Measurements from ENCODE around the gene DOK7. TPM values are rescaled to one million over a fixed set of nuclear protein-coding genes. Genes with fewer than 3 reads are reported as not detected.

Gene DOK7
- total and polyA plus RNA-seq, 4 experiments from 2014 or later, result 0.10 TPM; not detected in 3

- intact Hi-C loops (cut with micrococcal nuclease), result no loop called here
- H3K27ac ChIP-seq (ENCODE audit: low read depth, low read length), result no peak overlapping the region
- H3K4me1 Mint-ChIP-seq, result peaks cover 25 to 65% (median 36%) of the 10 kb centered on the region in 4 donors
Observed at GRCh38 chr4:3530051-3530450, 66.9 kb downstream of the DOK7 start.

GRCh38 chr4:3530663-3531254 is 67.7 kb downstream of the DOK7 start:
- CTCF ChIA-PET (ENCODE audit: partially characterized antibody), result no interaction called here
- no peaks in the 10 kb centered on the region for H3K9me3 ChIP-seq (ENCODE audit: control insufficient read depth in 1 of 2, low read length in 2 of 2)
- intact Hi-C loops (cut with micrococcal nuclease), result no loop called here
- POLR2A ChIA-PET (ENCODE audit: partially characterized antibody), result no interaction called here
- Mint-ChIP-seq H3K4me1 (peaks cover 22 to 65% (median 36%) of the 10 kb centered on the region in 4 donors), H3K9me3 (peaks cover 0 to 7% (median 3%) of the 10 kb centered on the region in 8 donors), H3K4me3 (peak overlapping the region; percentile 85 to 100 (median 98)), H3K27ac (peak overlapping the region in 2 of 7 donors; percentile 42 to 84), H3K27me3 (peaks cover 4 to 6% of the 10 kb centered on the region in 2 donors), H3K36me3 (peaks cover 0 to 26% of the 10 kb centered on the region in 2 donors)
- peak overlapping the region; percentile 81 to 91 for H3K4me3 ChIP-seq (ENCODE audit: low read length in 2 of 2)
- peaks cover 34% of the 10 kb centered on the region for H3K4me1 ChIP-seq (ENCODE audit: insufficient read depth, low read length)
- H3K36me3 ChIP-seq (ENCODE audit: insufficient read depth, low read length), result peaks cover 14% of the 10 kb centered on the region
- no peak overlapping the region for H3K27ac ChIP-seq (ENCODE audit: low read depth, low read length)
- DNase-seq, result no peak
- H3K27me3 ChIP-seq (ENCODE audit: insufficient read depth, low read length), result no peaks in the 10 kb centered on the region

More at GRCh38 chr4:3530051-3530450, 66.9 kb downstream of the DOK7 start:
- peaks cover 34% of the 10 kb centered on the region for H3K4me1 ChIP-seq (ENCODE audit: insufficient read depth, low read length)
- H3K27me3 Mint-ChIP-seq, result peaks cover 0 to under 1% of the 10 kb centered on the region in 2 donors
- peaks cover 0 to under 1% (median under 1%) of the 10 kb centered on the region in 8 donors for H3K9me3 Mint-ChIP-seq
- DNase-seq, result no peak
- peaks cover 14% of the 10 kb centered on the region for H3K36me3 ChIP-seq (ENCODE audit: insufficient read depth, low read length)
- peaks cover 4 to 27% of the 10 kb centered on the region in 2 donors for H3K36me3 Mint-ChIP-seq
- peak overlapping the region; percentile 45 to 98 (median 52) for H3K4me3 Mint-ChIP-seq
- no peak overlapping the region for H3K4me3 ChIP-seq (ENCODE audit: low read length in 2 of 2)
- peak overlapping the region in 2 of 7 donors; percentile 29 to 30 for H3K27ac Mint-ChIP-seq
- POLR2A ChIA-PET (ENCODE audit: partially characterized antibody), result no interaction called here
- CTCF ChIA-PET (ENCODE audit: partially characterized antibody), result no interaction called here
- H3K27me3 ChIP-seq (ENCODE audit: insufficient read depth, low read length), result no peaks in the 10 kb centered on the region
- H3K9me3 ChIP-seq (ENCODE audit: control insufficient read depth in 1 of 2, low read length in 2 of 2), result no peaks in the 10 kb centered on the region

DNA sequence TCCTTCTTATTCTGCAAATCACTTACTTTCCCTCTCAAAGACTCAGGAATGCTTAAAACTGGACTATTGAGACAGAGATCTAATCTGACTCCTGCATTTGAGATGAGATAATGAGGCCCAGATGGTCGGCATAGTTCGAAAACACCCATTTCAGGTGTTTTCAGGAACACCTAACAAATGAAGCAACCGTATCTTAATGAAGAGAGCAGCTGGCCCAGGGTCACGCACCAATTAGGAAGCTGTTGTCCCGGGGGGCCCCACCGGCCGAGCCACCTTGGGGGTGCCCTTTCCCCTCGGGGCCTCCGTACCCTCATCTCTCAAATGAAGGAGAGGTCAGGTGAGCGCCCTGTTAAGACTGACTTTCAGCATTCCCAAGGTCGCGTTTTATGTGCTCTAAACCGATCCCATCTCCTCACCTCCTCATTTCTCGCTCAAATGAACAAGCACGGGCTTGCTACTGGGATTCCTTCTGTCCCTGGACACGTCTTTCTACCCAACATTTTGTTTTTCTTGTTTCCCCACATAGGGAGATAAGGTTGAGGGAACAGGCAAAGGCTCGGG is 68.3 kb downstream of the DOK7 start:
- intact Hi-C loops (cut with micrococcal nuclease), result no loop called here
- CTCF ChIA-PET (ENCODE audit: partially characterized antibody), result no interaction called here

GRCh38 chr4:3531879-3532750 is 69.0 kb downstream of the DOK7 start, which contains the start of gene LRPAP1:
Gene LRPAP1 (minus strand): TSS chr4:3532422. CDS start chr4:3532412, 10 bp downstream.
- intact Hi-C loops (cut with micrococcal nuclease), result no loop called here
- peaks cover 34% of the 10 kb centered on the region for H3K4me1 ChIP-seq (ENCODE audit: insufficient read depth, low read length)
- H3K27me3 ChIP-seq (ENCODE audit: insufficient read depth, low read length), result no peaks in the 10 kb centered on the region
- H3K4me3 Mint-ChIP-seq, result peak within 1 kb of the TSS; percentile 98 to 100 (median 99)
- peak; percentile 75 to 83 (median 80) for DNase-seq
- H3K27ac ChIP-seq (ENCODE audit: low read depth, low read length), result peak within 1 kb of the TSS; percentile 71
- H3K9me3 Mint-ChIP-seq, result peaks cover 0 to 12% (median 4%) of the 10 kb centered on the region in 8 donors
- ChIA-PET CTCF (ENCODE audit: partially characterized antibody) (no interaction called here), POLR2A (ENCODE audit: partially characterized antibody) (no interaction called here)
- peaks cover 4 to 6% of the 10 kb centered on the region in 2 donors for H3K27me3 Mint-ChIP-seq
- H3K36me3 ChIP-seq (ENCODE audit: insufficient read depth, low read length), result peaks cover 14% of the 10 kb centered on the region
- H3K36me3 Mint-ChIP-seq, result peaks cover 0 to 20% of the 10 kb centered on the region in 2 donors
- H3K4me1 Mint-ChIP-seq, result peaks cover 20 to 59% (median 32%) of the 10 kb centered on the region in 4 donors
- H3K9me3 ChIP-seq (ENCODE audit: control insufficient read depth in 1 of 2, low read length in 2 of 2), result no peaks in the 10 kb centered on the region
- peak within 1 kb of the TSS; percentile 81 to 91 for H3K4me3 ChIP-seq (ENCODE audit: low read length in 2 of 2)
- H3K27ac Mint-ChIP-seq, result peak within 1 kb of the TSS; percentile 70 to 99 (median 97)

More for the DNA sequence above, 68.3 kb downstream of the DOK7 start:
- POLR2A ChIA-PET (ENCODE audit: partially characterized antibody), result no interaction called here
- no peaks in the 10 kb centered on the region for H3K9me3 ChIP-seq (ENCODE audit: control insufficient read depth in 1 of 2, low read length in 2 of 2)
- H3K4me1 Mint-ChIP-seq, result peaks cover 22 to 65% (median 36%) of the 10 kb centered on the region in 4 donors
- peaks cover 0 to 9% (median 4%) of the 10 kb centered on the region in 8 donors for H3K9me3 Mint-ChIP-seq
- peaks cover 0 to 25% of the 10 kb centered on the region in 2 donors for H3K36me3 Mint-ChIP-seq
- peak overlapping the region; percentile 85 to 100 (median 98) for H3K4me3 Mint-ChIP-seq
- DNase-seq, result no peak
- H3K27me3 ChIP-seq (ENCODE audit: insufficient read depth, low read length), result no peaks in the 10 kb centered on the region
- H3K4me3 ChIP-seq (ENCODE audit: low read length in 2 of 2), result peak overlapping the region; percentile 81 to 91
- peak overlapping the region in 5 of 7 donors; percentile 42 to 84 (median 52) for H3K27ac Mint-ChIP-seq
- H3K27ac ChIP-seq (ENCODE audit: low read depth, low read length), result peak overlapping the region; percentile 71
- H3K36me3 ChIP-seq (ENCODE audit: insufficient read depth, low read length), result peaks cover 14% of the 10 kb centered on the region
- peaks cover 34% of the 10 kb centered on the region for H3K4me1 ChIP-seq (ENCODE audit: insufficient read depth, low read length)
- H3K27me3 Mint-ChIP-seq, result peaks cover 4 to 6% of the 10 kb centered on the region in 2 donors

DNA sequence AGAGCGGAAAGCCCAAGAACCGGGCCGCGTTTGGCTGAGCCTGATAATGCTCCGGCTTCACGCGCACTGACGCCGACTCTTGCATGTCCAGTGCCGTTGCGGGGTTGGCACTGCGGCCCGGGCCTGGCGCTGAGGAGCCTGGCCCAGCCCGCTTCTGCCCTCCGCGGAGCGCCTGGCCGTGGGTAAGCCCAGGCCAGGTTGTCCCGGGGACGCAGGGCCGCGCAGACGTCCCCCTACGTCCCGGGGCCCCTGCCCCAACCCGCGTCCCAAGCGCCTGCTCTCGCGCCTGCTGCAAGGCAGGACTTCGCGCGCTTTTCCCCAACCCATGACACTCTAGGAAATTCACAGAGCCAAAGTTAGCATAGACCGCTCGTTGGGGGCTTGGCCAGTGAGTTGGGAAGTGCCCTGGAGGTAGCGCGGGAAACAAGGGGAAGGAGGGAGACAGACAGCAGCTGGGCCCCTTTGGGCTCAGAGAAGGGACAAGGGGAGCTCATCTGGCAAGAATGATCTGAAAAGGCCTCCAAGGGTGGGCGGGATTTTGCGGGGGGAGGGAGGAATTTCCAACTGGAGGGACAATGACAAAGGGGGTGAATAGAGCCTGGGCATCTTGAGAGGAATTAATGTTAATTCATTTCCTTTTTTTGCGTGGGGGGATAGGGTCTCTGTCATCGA is 69.8 kb downstream of the DOK7 start:
- H3K4me3 Mint-ChIP-seq, result peak overlapping the region; percentile 98 to 100 (median 99)
- peak overlapping the region; percentile 71 for H3K27ac ChIP-seq (ENCODE audit: low read depth, low read length)
- peaks cover 20 to 54% (median 31%) of the 10 kb centered on the region in 4 donors for H3K4me1 Mint-ChIP-seq
- H3K9me3 Mint-ChIP-seq, result peaks cover 0 to 12% (median 4%) of the 10 kb centered on the region in 8 donors
- peaks cover 34% of the 10 kb centered on the region for H3K4me1 ChIP-seq (ENCODE audit: insufficient read depth, low read length)
- ChIA-PET POLR2A (ENCODE audit: partially characterized antibody) (no interaction called here), CTCF (ENCODE audit: partially characterized antibody) (no interaction called here)
- H3K27me3 ChIP-seq (ENCODE audit: insufficient read depth, low read length), result no peaks in the 10 kb centered on the region
- peak overlapping the region in 5 of 7 donors; percentile 70 to 99 (median 95) for H3K27ac Mint-ChIP-seq
- no peaks in the 10 kb centered on the region for H3K9me3 ChIP-seq (ENCODE audit: control insufficient read depth in 1 of 2, low read length in 2 of 2)
- peaks cover 0 to 19% of the 10 kb centered on the region in 2 donors for H3K36me3 Mint-ChIP-seq
- peaks cover 4 to 6% of the 10 kb centered on the region in 2 donors for H3K27me3 Mint-ChIP-seq
- intact Hi-C loops (cut with micrococcal nuclease), result no loop called here
- peaks cover 13% of the 10 kb centered on the region for H3K36me3 ChIP-seq (ENCODE audit: insufficient read depth, low read length)
- H3K4me3 ChIP-seq (ENCODE audit: low read length in 2 of 2), result peak overlapping the region; percentile 17 to 81
- no peak for DNase-seq

- Mint-ChIP-seq H3K27me3 (peaks cover 4 to 6% of the 10 kb centered on the region in 2 donors), H3K4me1 (peaks cover 19 to 48% (median 28%) of the 10 kb centered on the region in 4 donors), H3K9me3 (peaks cover 0 to 12% (median 4%) of the 10 kb centered on the region in 8 donors), H3K36me3 (peaks cover 0 to 15% of the 10 kb centered on the region in 2 donors), H3K27ac (peak overlapping the region in 5 of 7 donors; percentile 0 to 90 (median 65)), H3K4me3 (peak overlapping the region; percentile 58 to 82 (median 68))
- Histone ChIP-seq H3K4me1 (ENCODE audit: insufficient read depth, low read length) (peaks cover 31% of the 10 kb centered on the region), H3K36me3 (ENCODE audit: insufficient read depth, low read length) (peaks cover 8% of the 10 kb centered on the region), H3K9me3 (ENCODE audit: control insufficient read depth in 1 of 2, low read length in 2 of 2) (no peaks in the 10 kb centered on the region), H3K4me3 (ENCODE audit: low read length in 2 of 2) (no peak overlapping the region), H3K27me3 (ENCODE audit: insufficient read depth, low read length) (no peaks in the 10 kb centered on the region), H3K27ac (ENCODE audit: low read depth, low read length) (no peak overlapping the region)
- intact Hi-C loops (cut with micrococcal nuclease), result no loop called here
- POLR2A ChIA-PET (ENCODE audit: partially characterized antibody), result no interaction called here
- DNase-seq, result no peak
- CTCF ChIA-PET (ENCODE audit: partially characterized antibody), result no interaction called here
Observed at GRCh38 chr4:3533423-3533820, 70.3 kb downstream of the DOK7 start.
